HFF-Myc (cell line): Measurements from ENCODE around the gene NPR3.

Experiments used
- DNase-seq: peaks from one replicate; pipeline ENCODE4 v3.0.0-alpha.2; 2011; ENCODE audit warnings: low read depth; ENCODE audit errors: extremely low read depth
- H3K4me3 ChIP-seq: replicated peaks from 2 replicates; pipeline ENCODE4 v1.5.1; 2011; ENCODE audit warnings: low read depth, mild to moderate bottlenecking, control low read depth, low read length
- CTCF ChIP-seq: IDR thresholded peaks from 2 replicates; pipeline ENCODE4 v1.5.1; 2012; ENCODE audit warnings: mild to moderate bottlenecking, low read depth, low read length, control low read depth; ENCODE audit errors: missing control alignments

The NPR3 gene

GRCh38 chr5:32808783-32809182, 97.7 kb downstream of the NPR3 start:
- H3K4me3 ChIP-seq: no peak overlapping the region
- no peak for DNase-seq
- TF ChIP-seq CTCF: no peak

DNA sequence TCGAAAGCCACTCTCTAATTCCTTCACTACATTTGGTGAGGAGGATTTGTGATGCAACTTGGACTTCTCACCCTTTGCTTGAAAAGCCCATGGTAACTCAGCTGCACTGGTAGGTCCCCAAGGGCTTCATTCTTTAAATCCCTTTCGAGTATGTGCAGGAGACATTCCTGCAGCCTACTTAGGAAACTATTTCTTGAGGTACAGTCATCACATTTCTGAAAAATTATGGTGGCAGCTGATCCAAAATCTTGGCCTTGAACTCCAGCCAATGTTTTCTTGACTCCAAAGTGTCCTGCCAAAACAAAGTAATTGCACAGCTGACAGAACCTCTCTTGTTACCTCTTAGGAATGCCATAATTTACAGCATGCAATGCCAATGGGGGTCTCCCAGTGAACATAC, 99.7 kb downstream of the NPR3 start:
- no peak for TF ChIP-seq CTCF
- H3K4me3 ChIP-seq: no peak overlapping the region
- DNase-seq: no peak

DNA sequence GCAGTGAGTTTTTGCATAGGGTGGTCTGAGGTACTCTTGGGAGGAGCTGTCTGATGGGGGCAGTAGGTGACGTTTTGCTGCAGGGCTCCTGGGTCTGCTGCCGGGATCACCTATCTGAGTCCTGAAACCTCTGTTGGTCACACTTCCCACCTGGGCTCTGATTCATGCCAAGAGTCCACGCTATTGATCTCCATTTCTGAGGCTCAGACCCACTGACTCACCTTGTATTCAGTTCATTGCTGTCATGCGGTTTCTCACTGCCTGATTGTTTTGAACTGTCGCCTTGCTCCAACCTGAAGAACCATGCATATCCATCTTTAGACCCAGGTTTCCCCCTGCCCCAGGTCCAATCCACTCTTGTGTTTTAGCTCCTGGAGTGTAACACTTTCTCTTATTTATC, 101.3 kb downstream of the NPR3 start:
- TF ChIP-seq CTCF: no peak
- DNase-seq: no peak
- H3K4me3 ChIP-seq: no peak overlapping the region

- DNase-seq: no peak
- no peak for TF ChIP-seq CTCF
- H3K4me3 ChIP-seq: no peak overlapping the region
Measured at GRCh38 chr5:32814141-32814540, 103.0 kb downstream of the NPR3 start.

DNA sequence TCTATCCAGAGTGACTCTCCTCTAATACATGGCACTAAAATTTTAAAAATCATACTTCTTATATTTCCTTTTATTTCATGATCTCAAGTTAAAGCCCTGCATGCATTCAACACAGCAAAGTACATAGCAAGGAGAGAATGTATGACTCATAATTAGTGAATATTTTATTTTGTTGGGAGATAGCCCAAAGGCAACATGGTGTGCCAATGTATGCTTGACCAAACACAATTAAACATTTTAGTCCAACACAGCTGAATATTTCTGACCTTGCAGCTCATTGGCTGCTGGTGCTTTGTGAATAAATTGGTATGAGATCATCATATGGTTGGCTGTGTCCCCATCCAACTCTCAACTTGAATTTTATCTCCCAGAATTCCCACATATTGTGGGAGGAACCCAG, 103.5 kb downstream of the NPR3 start:
- TF ChIP-seq CTCF: no peak
- DNase-seq: no peak
- no peak overlapping the region for H3K4me3 ChIP-seq

DNA sequence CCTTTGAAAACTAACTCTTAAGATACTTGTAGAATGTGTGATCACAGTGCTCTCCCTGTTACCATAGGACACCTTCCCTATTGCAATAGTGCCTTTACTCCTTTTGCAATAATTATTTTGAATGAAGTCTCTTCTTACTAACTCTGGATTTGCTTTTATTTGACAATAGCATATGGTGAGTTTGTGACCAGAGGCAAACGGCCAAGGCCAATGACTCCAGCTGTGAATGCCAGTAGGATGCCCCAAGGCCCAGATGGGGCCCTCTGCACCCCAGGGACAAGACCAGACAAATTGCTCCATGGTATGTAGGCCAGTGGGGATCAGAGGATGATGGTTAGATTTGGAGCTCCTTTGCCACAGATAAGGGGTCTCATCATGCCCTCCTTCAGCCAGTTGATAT, 116.9 kb downstream of the NPR3 start:
- no peak for TF ChIP-seq CTCF
- no peak overlapping the region for H3K4me3 ChIP-seq
- DNase-seq: no peak

- TF ChIP-seq CTCF: no peak
- DNase-seq: no peak
- no peak overlapping the region for H3K4me3 ChIP-seq
Measured at GRCh38 chr5:32828492-32828891, 117.4 kb downstream of the NPR3 start.
